OCI-LY7 (cell line): Measurements from ENCODE around the gene CD79A. TPM values are rescaled to one million over a fixed set of nuclear protein-coding genes. Genes with fewer than 3 reads are reported as not detected.
A peak's percentile ranks its signal among the peaks of the same experiment; 100 is the strongest.

ENCODE experiments used
- BruUV-seq: library from RNA; stranded (reverse); fragments of 400-500 nt; replicated peaks from 2 replicates; lab custom pipeline; 2021; lab: Mats Ljungman, UMichigan
- CTCF ChIA-PET: fragments of 300-600 bp; sonication (Branson Sonifier 250); formaldehyde crosslinking; loops from one replicate; lab custom pipeline; 2022; ENCODE audit warnings: antibody characterized with exemption; ENCODE audit not compliant: unreplicated experiment; lab: Charles Lee
- POLR2A ChIA-PET: fragments of 300-600 bp; sonication (Branson Sonifier 250); formaldehyde crosslinking; loops from one replicate; lab custom pipeline; 2022; ENCODE audit warnings: antibody characterized with exemption; lab: Charles Lee
- DNase-seq: peaks from one replicate; pipeline ENCODE4 v3.0.0-alpha.2; 2015; ENCODE audit warnings: low spot score
- H2AFZ ChIP-seq: fragments of 200-600 bp; sonication (generic), shearing (Covaris generic); 2 replicates; pipeline ENCODE4 v1.6.1; 2014; ENCODE audit warnings: mild to moderate bottlenecking, antibody characterized with exemption, low read length, moderate library complexity
- H3K27ac ChIP-seq: fragments of 200-600 bp; sonication (generic); 2 replicates; pipeline ENCODE4 v1.5.1; 2014; ENCODE audit warnings: mixed run types, low read depth, mild to moderate bottlenecking, moderate library complexity, low read length, inconsistent platforms; ENCODE audit not compliant: poor library complexity, severe bottlenecking
- H3K36me3 ChIP-seq: fragments of 200-600 bp; sonication (generic); 2 replicates; pipeline ENCODE4 v1.6.1; 2014; ENCODE audit warnings: mild to moderate bottlenecking, antibody characterized with exemption, low read length, moderate library complexity, mixed read lengths; ENCODE audit not compliant: insufficient read depth
- H3K4me1 ChIP-seq: fragments of 200-600 bp; sonication (generic); 2 replicates; pipeline ENCODE4 v1.5.1; 2014; ENCODE audit warnings: mild to moderate bottlenecking, low read length; ENCODE audit not compliant: insufficient read depth, poor library complexity, severe bottlenecking
- H3K4me2 ChIP-seq: fragments of 200-600 bp; sonication (generic); 2 replicates; pipeline ENCODE4 v1.6.1; 2014; ENCODE audit warnings: mild to moderate bottlenecking, low read length
- H3K4me3 ChIP-seq: fragments of 200-600 bp; sonication (generic); 2 replicates; pipeline ENCODE4 v1.5.1; 2014; ENCODE audit warnings: mild to moderate bottlenecking, low read depth, low read length; ENCODE audit not compliant: poor library complexity, severe bottlenecking
- H3K79me2 ChIP-seq: fragments of 200-600 bp; sonication (generic); 2 replicates; pipeline ENCODE4 v1.6.1; 2016; ENCODE audit warnings: low read depth, mild to moderate bottlenecking, low read length, moderate library complexity, mixed read lengths; ENCODE audit not compliant: insufficient read depth
- H3K9me2 ChIP-seq: fragments of 200-600 bp; sonication (generic); 2 replicates; pipeline ENCODE4 v1.6.1; 2016; ENCODE audit warnings: mild to moderate bottlenecking, low read length, mixed read lengths; ENCODE audit not compliant: insufficient read depth
- H3K9me3 ChIP-seq: fragments of 200-600 bp; sonication (generic); 2 replicates; pipeline ENCODE4 v1.6.1; 2014; ENCODE audit warnings: mild to moderate bottlenecking, mixed run types, low read length, mixed read lengths
- H4K20me1 ChIP-seq: fragments of 200-600 bp; sonication (generic); 2 replicates; pipeline ENCODE4 v1.6.1; 2014; ENCODE audit warnings: mild to moderate bottlenecking, antibody characterized with exemption, low read length, moderate library complexity, mixed read lengths; ENCODE audit not compliant: insufficient read depth
- CTCF ChIP-seq: fragments of 200-600 bp; sonication (generic); conservative IDR thresholded peaks from 2 replicates; pipeline ENCODE4 v1.5.1; 2014; ENCODE audit warnings: mild to moderate bottlenecking, antibody characterized with exemption, low read length, moderate library complexity, mixed read lengths
- EZH2phosphoT487 ChIP-seq: fragments of 200-600 bp; sonication (generic); IDR thresholded peaks from 2 replicates; pipeline ENCODE4 v1.6.1; 2018; ENCODE audit warnings: low read depth, borderline replicate concordance, mild to moderate bottlenecking, mixed run types, antibody characterized with exemption, low read length, moderate library complexity, mixed read lengths
- intact Hi-C: fragments of 100-400 bp; cut with micrococcal nuclease; formaldehyde crosslinking; loops from one replicate; pipeline ENCODE4 v1.10.0; 2022; ENCODE audit not compliant: unreplicated experiment
- total RNA-seq, 2 experiments: library from RNA; depleted of rRNA in 1 of 2; stranded (reverse); fragments of >200 nt in 1 of 2; shearing (Covaris generic) in 1 of 2; gene quantifications; 2 replicates each; pipeline ENCODE4 v1.2.3, GENCODE V29; 2014 to 2022

CD79A gene
- total RNA-seq, 2 experiments from 2014 or later: 1,094 to 1,195 TPM

DNA sequence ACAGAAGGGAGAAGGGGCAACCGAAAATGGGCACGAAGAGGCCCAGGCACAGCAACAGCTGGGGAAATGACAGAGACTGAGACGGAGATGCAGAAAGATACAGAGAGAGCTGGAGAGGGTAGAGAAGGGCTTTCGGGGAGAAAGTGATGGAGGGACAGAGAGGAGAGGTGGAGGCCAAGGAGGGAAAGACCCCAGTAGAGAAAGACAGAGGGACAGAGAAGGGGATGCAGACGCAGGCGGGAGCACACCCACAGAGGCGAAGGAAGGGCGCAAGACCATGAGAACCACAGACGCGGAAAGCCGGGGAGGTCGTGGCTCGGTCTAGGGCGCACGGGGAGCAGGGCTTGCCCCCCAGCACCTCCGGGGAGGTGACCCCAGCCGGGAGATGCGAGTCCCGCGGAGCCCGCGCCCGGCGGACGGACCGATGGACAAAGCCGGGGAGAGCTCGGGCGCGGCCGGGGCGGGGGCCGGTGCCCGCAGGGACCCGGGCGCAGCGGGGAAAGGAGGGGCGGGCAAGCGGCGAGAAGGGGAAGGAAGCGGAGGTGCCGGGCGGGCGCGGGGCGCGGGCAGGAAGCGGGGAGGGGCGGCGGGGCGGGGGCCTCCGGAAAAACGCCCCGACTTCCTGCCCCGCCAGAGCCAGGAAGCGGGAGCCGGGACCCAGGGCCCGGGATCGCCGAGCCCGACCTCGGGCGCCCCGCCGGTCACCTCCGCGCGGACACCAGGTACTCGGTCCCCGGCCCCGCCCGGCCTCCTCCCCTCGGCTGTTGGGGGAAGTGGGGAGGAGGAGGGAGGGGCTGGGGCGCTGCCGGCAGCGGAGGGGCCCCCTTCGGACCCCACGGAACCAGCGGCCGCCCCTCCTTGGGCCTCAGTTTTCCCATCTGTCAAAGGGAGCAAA is 5.7 kb downstream of the CD79A start, which contains the start of gene ARHGEF1:
Gene ARHGEF1 (plus strand): TSS at position 617 of the 895 bp plus-strand sequence. CDS start 4,899 bp downstream, outside the sequence.
- Histone ChIP-seq H3K36me3 (peaks cover 62% of the 10 kb centered on the region), H4K20me1 (no peaks in the 10 kb centered on the region), H3K4me3 (peak within 1 kb of the TSS; percentile 97), H3K9me3 (no peaks in the 10 kb centered on the region), H3K27ac (peak within 1 kb of the TSS; percentile 100), H3K4me1 (peaks cover 62% of the 10 kb centered on the region), H3K79me2 (peaks cover 55% of the 10 kb centered on the region), H3K4me2 (peak within 1 kb of the TSS; percentile 84), H2AFZ (no peak within 1 kb of the TSS), H3K9me2 (no peaks in the 10 kb centered on the region)
- POLR2A ChIA-PET: interaction anchor here (0.7 kb wide), 1 partner anchor 8 kb away, joined by 3 read pairs; no protein-coding TSS in a partner anchor
- TF ChIP-seq EZH2phosphoT487 (no peak), CTCF (no peak)
- CTCF ChIA-PET: no interaction called here
- DNase-seq: peak; percentile 70
- intact Hi-C loops: no loop called here
- no TSS peak for BruUV-seq

- Histone ChIP-seq H3K4me1 (peaks cover 68% of the 10 kb centered on the region), H3K4me2 (peak overlapping the region; percentile 84), H3K9me2 (no peaks in the 10 kb centered on the region), H3K27ac (peak overlapping the region; percentile 100), H3K4me3 (peak overlapping the region; percentile 97), H4K20me1 (no peaks in the 10 kb centered on the region), H2AFZ (no peak overlapping the region), H3K36me3 (peaks cover 61% of the 10 kb centered on the region), H3K79me2 (peaks cover 54% of the 10 kb centered on the region), H3K9me3 (no peaks in the 10 kb centered on the region)
- POLR2A ChIA-PET: interaction anchor here (0.7 kb wide), 1 partner anchor 8 kb away, joined by 3 read pairs; no protein-coding TSS in a partner anchor
- CTCF ChIA-PET: no interaction called here
- no peak for DNase-seq
- TF ChIP-seq EZH2phosphoT487: no peak
- no peak for TF ChIP-seq CTCF
- intact Hi-C loops: no loop called here
- BruUV-seq: TSS peak; percentile 97
Measured at GRCh38 chr19:41883463-41883820, 6.4 kb downstream of the CD79A start.
